Type B pancreatic cell (in vitro differentiated cells): Measurements from ENCODE around the gene CRTC3. TPM values are rescaled to one million over a fixed set of nuclear protein-coding genes. Genes with fewer than 3 reads are reported as not detected.

Experiments
- DNase-seq: peaks from one replicate; pipeline ENCODE4 v3.0.0; 2021; ENCODE audit warnings: mixed read lengths; ENCODE audit not compliant: unreplicated experiment; ENCODE audit errors: extremely low spot score
- H3K27ac Mint-ChIP-seq: 2 replicates; pipeline ENCODE4 v1.8.0; 2021; ENCODE audit warnings: mild to moderate bottlenecking, mixed read lengths
- H3K27me3 Mint-ChIP-seq: 2 replicates; pipeline ENCODE4 v1.8.0; 2021; ENCODE audit warnings: mixed read lengths
- H3K36me3 Mint-ChIP-seq: 2 replicates; pipeline ENCODE4 v1.8.0; 2021; ENCODE audit warnings: mixed read lengths
- H3K4me1 Mint-ChIP-seq: one replicate; pipeline ENCODE4 v1.8.0; 2021; ENCODE audit warnings: mixed read lengths; ENCODE audit not compliant: unreplicated experiment
- H3K4me3 Mint-ChIP-seq: 2 replicates; pipeline ENCODE4 v1.8.0; 2021; ENCODE audit warnings: mild to moderate bottlenecking, mixed read lengths
- H3K9me3 Mint-ChIP-seq: 2 replicates; pipeline ENCODE4 v1.8.0; 2021; ENCODE audit warnings: mixed read lengths
- total RNA-seq: library from RNA; stranded (reverse); gene quantifications from 2 replicates; pipeline ENCODE4 v1.2.1, GENCODE V29; 2021; ENCODE audit warnings: low replicate concordance
- TF ChIP-seq, protein P1 (sequence below): fragments of 200-600 bp; sonication (generic); conservative IDR thresholded peaks from 2 replicates; pipeline ENCODE4 v1.5.0; 2021; ENCODE audit warnings: antibody characterized with exemption, mild to moderate bottlenecking

Gene CRTC3
- total RNA-seq, 1 donor from 2014 or later: 31.4 TPM

DNA sequence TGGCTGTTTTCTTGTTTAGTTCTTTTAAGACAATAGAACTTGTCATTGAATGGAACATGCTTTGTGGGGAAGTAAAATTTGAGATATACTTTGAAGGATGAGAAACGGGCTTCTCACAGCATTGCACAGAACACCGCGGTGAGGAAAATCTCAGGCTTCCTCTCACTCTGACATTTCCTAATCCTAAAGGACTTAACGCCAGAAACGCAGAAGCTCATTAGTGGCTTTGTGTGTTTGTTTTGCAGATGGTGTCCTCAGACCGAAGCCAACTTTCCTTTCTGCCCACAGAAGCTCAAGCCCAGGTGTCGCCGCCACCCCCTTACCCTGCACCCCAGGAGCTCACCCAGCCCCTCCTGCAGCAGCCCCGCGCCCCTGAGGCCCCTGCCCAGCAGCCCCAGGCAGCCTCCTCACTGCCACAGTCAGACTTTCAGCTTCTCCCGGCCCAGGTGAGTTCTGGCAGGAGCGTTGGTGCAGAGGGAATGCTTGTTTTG, 108.5 kb downstream of the CRTC3 start:
- no peak overlapping the region for H3K4me3 Mint-ChIP-seq
- no peaks in the 10 kb centered on the region for H3K27me3 Mint-ChIP-seq
- H3K4me1 Mint-ChIP-seq: no peaks in the 10 kb centered on the region
- no peak for DNase-seq
- no peaks in the 10 kb centered on the region for H3K9me3 Mint-ChIP-seq
- no peak overlapping the region for H3K27ac Mint-ChIP-seq
- H3K36me3 Mint-ChIP-seq: peaks cover 38% of the 10 kb centered on the region
- TF ChIP-seq, protein P1, sequence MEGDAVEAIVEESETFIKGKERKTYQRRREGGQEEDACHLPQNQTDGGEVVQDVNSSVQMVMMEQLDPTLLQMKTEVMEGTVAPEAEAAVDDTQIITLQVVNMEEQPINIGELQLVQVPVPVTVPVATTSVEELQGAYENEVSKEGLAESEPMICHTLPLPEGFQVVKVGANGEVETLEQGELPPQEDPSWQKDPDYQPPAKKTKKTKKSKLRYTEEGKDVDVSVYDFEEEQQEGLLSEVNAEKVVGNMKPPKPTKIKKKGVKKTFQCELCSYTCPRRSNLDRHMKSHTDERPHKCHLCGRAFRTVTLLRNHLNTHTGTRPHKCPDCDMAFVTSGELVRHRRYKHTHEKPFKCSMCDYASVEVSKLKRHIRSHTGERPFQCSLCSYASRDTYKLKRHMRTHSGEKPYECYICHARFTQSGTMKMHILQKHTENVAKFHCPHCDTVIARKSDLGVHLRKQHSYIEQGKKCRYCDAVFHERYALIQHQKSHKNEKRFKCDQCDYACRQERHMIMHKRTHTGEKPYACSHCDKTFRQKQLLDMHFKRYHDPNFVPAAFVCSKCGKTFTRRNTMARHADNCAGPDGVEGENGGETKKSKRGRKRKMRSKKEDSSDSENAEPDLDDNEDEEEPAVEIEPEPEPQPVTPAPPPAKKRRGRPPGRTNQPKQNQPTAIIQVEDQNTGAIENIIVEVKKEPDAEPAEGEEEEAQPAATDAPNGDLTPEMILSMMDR: no peak

DNA sequence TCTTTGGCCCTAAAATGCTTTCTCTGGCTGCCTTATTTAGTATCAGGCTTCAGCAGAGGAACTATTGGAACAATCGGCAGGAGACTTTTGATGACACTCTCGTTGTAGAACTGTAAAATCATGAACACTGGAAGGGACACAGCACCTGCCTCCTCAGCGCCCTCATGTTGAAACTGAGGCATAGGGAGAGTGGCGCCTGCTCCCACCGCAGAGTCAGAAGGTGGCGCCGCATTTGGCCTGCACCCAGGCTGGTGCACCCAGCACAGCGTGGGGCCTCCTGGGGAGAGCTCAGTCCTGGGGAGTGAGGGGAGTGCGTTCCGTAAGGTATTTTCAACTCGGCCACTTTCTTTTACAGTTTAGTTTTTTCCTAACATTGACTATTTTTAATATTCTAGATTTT, 109.2 kb downstream of the CRTC3 start:
- Mint-ChIP-seq H3K4me3 (no peak overlapping the region), H3K4me1 (no peaks in the 10 kb centered on the region), H3K27me3 (no peaks in the 10 kb centered on the region), H3K9me3 (no peaks in the 10 kb centered on the region), H3K36me3 (peaks cover 38% of the 10 kb centered on the region), H3K27ac (no peak overlapping the region)
- TF ChIP-seq, protein P1: no peak
- DNase-seq: no peak

DNA sequence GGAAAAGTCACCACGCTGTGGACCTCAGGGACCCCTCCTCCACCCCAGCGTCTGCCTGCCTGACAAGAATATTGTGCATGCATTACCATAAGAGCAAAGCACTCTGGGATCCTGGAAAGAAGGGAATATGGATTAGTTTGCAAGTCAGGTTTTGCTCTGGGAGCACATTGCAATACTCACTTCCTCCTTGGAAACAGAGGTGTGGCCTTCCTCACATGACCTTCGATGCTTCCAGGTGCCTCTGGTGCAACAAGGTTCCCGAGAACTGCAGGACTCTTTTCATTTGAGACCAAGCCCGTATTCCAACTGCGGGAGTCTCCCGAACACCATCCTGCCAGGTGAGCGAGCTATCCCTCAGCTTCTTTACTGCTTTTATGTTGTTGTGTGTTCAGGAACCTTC, 111.1 kb downstream of the CRTC3 start:
- Mint-ChIP-seq H3K9me3 (no peaks in the 10 kb centered on the region), H3K27me3 (no peaks in the 10 kb centered on the region), H3K27ac (no peak overlapping the region), H3K4me3 (no peak overlapping the region), H3K36me3 (peaks cover 36% of the 10 kb centered on the region), H3K4me1 (peaks cover 8% of the 10 kb centered on the region)
- TF ChIP-seq, protein P1: no peak
- no peak for DNase-seq

DNA sequence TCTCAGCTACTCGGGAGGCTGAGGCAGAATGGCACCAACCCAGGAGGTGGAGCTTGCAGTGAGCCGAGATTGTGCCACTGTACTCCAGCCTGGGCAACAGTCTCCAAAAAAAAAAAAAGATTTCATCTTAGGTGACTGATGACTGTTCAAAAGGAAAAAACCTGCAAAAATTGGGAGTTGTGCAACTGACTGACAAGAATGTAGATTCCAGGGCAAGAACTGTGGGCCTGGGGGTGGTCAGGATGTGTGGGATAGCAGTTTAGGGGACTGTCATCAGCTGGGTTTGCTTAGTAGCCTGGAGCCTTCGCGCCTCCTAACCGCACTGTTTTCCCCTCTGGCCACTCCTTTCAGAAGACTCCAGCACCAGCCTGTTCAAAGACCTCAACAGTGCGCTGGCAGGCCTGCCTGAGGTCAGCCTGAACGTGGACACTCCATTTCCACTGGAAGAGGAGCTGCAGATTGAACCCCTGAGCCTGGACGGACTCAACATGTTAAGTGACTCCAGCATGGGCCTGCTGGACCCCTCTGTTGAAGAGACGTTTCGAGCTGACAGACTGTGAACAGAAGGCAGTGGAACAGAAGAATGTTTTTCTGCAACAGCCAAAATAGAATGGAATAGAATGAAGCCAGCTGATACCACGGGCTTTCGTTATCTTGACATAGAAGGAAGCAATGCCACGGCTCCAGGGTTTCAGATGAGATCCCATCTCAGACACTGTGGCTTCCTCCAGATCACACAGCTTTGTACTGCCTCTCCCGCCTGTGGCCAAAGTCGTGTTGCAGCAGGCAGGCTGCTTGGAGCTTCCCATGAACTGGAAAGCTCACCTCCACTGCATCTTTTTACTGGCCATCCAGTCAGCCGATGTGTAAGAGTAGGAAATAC, 112.1 kb downstream of the CRTC3 start:
- H3K4me1 Mint-ChIP-seq: peaks cover 15% of the 10 kb centered on the region
- no peak overlapping the region for H3K27ac Mint-ChIP-seq
- DNase-seq: no peak
- H3K4me3 Mint-ChIP-seq: no peak overlapping the region
- TF ChIP-seq, protein P1: no peak
- H3K9me3 Mint-ChIP-seq: no peaks in the 10 kb centered on the region
- no peaks in the 10 kb centered on the region for H3K27me3 Mint-ChIP-seq
- peaks cover 36% of the 10 kb centered on the region for H3K36me3 Mint-ChIP-seq

DNA sequence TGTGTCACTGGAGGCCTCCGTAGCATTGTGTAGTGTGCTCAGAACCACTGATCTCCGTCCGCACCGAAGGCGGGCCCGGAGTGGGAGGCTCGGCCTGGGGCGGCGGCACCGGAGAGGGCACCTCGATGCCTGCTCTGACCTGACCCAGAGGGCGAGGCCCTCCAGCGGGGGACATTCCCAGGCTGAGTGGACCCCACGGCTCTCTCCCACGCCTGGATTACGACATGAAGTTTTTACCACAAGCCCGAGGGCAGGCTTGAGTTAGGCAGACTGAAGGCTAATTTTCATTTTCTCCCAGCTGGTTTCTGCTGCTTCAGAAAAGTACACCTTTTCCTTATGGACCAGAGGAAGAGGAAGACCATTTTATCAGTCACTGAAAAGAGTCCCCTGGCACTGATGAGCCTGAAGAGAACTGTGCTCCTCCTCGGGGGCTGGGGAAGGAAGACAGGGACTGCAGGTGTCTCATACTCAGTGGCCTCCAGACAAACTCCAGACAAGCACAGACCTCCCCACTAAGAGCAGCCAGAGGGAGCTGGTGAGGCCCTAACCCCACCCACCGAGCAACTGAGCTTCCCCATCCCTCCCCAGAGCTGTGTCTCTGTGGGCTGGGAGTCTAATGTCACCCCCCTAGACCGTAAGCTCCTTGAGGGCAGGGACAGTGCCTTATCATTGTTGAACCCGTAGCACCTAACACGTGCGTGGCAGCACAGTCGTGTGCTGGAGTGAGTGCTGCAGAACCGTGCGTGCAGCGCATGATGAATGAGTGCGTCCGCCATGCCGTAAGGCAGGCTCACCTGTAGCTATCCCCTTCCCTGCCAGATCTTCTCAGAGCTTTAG, 113.0 kb downstream of the CRTC3 start:
- H3K27ac Mint-ChIP-seq: no peak overlapping the region

More for the DNA sequence above, 113.0 kb downstream of the CRTC3 start:
- H3K9me3 Mint-ChIP-seq: no peaks in the 10 kb centered on the region
- H3K4me3 Mint-ChIP-seq: no peak overlapping the region
- TF ChIP-seq, protein P1: no peak
- peaks cover 15% of the 10 kb centered on the region for H3K4me1 Mint-ChIP-seq
- no peaks in the 10 kb centered on the region for H3K27me3 Mint-ChIP-seq
- peaks cover 35% of the 10 kb centered on the region for H3K36me3 Mint-ChIP-seq
- no peak for DNase-seq
